CD8-positive, alpha-beta memory T cell (primary cell): ENCODE measurements around the gene DNER. TPM values are rescaled to one million over a fixed set of nuclear protein-coding genes. Genes with fewer than 3 reads are reported as not detected.
"Not testable (repeated sequence)": the region's sequence is repeated elsewhere in the genome, so short reads cannot be mapped to it uniquely, and the experiment has no call there.

ENCODE experiments used
- CTCF ChIA-PET: fragments of 350-600 bp; sonication (Branson Sonifier 250); formaldehyde crosslinking; loops from one replicate; lab custom pipeline; 2021; ENCODE audit warnings: antibody characterized with exemption; lab: Charles Lee
- POLR2A ChIA-PET: fragments of 350-600 bp; sonication (Branson Sonifier 250); formaldehyde crosslinking; loops from one replicate; lab custom pipeline; 2021; ENCODE audit warnings: antibody characterized with exemption; lab: Charles Lee
- DNase-seq, 5 donors: peaks; one replicate each; pipeline versions ENCODE4 v3.0.0 to v3.0.0-alpha.2; 2020 to 2022; ENCODE audit warnings: mixed read lengths in 1 of 5
- H3K27ac ChIP-seq: one replicate; pipeline ENCODE4 v1.7.0; 2013; ENCODE audit warnings: low read depth, mild to moderate bottlenecking, low read length, moderate library complexity
- H3K27me3 ChIP-seq: 2 replicates; pipeline ENCODE4 v1.7.0; 2013; ENCODE audit warnings: low read length, mild to moderate bottlenecking; ENCODE audit not compliant: insufficient read depth, poor library complexity, severe bottlenecking
- H3K36me3 ChIP-seq: 2 replicates; pipeline ENCODE4 v1.7.0; 2013; ENCODE audit warnings: mild to moderate bottlenecking, low read length, moderate library complexity; ENCODE audit not compliant: insufficient read depth
- H3K4me1 ChIP-seq: 2 replicates; pipeline ENCODE4 v1.7.0; 2013; ENCODE audit warnings: mild to moderate bottlenecking, low read length, moderate library complexity; ENCODE audit not compliant: insufficient read depth
- H3K4me3 ChIP-seq: 2 replicates; pipeline ENCODE4 v1.7.0; 2013; ENCODE audit warnings: mild to moderate bottlenecking, low read length
- H3K9me3 ChIP-seq: 2 replicates; pipeline ENCODE4 v1.7.0; 2013; ENCODE audit warnings: mild to moderate bottlenecking, low read length
- H3K27ac Mint-ChIP-seq, 8 donors: one replicate each; pipeline ENCODE4 v1.8.0; 2020 to 2021; ENCODE audit warnings: mixed read lengths in 8 of 8, mild to moderate bottlenecking in 6 of 8, inconsistent platforms in 3 of 8, moderate library complexity in 3 of 8
- H3K27me3 Mint-ChIP-seq, 2 donors: one replicate each; pipeline ENCODE4 v1.8.0; 2020 to 2021; ENCODE audit warnings: mixed read lengths in 2 of 2, mild to moderate bottlenecking in 1 of 2, moderate library complexity in 1 of 2
- H3K36me3 Mint-ChIP-seq, 3 donors: one replicate each; pipeline ENCODE4 v1.8.0; 2020 to 2021; ENCODE audit warnings: mixed read lengths in 3 of 3, inconsistent platforms in 1 of 3, mild to moderate bottlenecking in 1 of 3
- H3K4me1 Mint-ChIP-seq, 3 donors: one replicate each; pipeline ENCODE4 v1.8.0; 2020 to 2021; ENCODE audit warnings: mixed read lengths in 3 of 3, inconsistent platforms in 1 of 3, mild to moderate bottlenecking in 1 of 3
- H3K4me3 Mint-ChIP-seq, 7 donors: one replicate each; pipeline ENCODE4 v1.8.0; 2020 to 2021; ENCODE audit warnings: mixed read lengths in 7 of 7, mild to moderate bottlenecking in 6 of 7, moderate library complexity in 4 of 7, inconsistent platforms in 2 of 7
- H3K9me3 Mint-ChIP-seq, 5 donors: one replicate each; pipeline ENCODE4 v1.8.0; 2020 to 2022; ENCODE audit warnings: mixed read lengths in 5 of 5, mild to moderate bottlenecking in 3 of 5, moderate library complexity in 2 of 5, inconsistent platforms in 1 of 5
- polyA plus RNA-seq: library from polyadenylated mRNA; unstranded; fragments of 300-500 nt; fragmentation: Illumina TruSeq; gene quantifications from one replicate; pipeline ENCODE4 v1.2.3, GENCODE V29; 2021
- total RNA-seq, 2 experiments: library from RNA; stranded (reverse); gene quantifications; one replicate each; pipeline ENCODE4 v1.2.3, GENCODE V29; 2021

Gene DNER
- total and polyA plus RNA-seq, 3 experiments from 2014 or later: not detected

GRCh38 chr2:229622495-229623355 is 91.6 kb downstream of the DNER start:
- no peaks in the 10 kb centered on the region for H3K4me1 ChIP-seq
- no peaks in the 10 kb centered on the region for H3K36me3 ChIP-seq
- H3K27me3 Mint-ChIP-seq: peaks cover 14 to 34% of the 10 kb centered on the region in 2 donors
- H3K9me3 Mint-ChIP-seq: no peaks in the 10 kb centered on the region
- no peaks in the 10 kb centered on the region for H3K27me3 ChIP-seq
- ChIA-PET POLR2A (no interaction called here), CTCF (no interaction called here)
- no peaks in the 10 kb centered on the region for H3K9me3 ChIP-seq
- H3K4me1 Mint-ChIP-seq: no peaks in the 10 kb centered on the region
- H3K4me3 Mint-ChIP-seq: no peak overlapping the region
- no peak overlapping the region for H3K27ac ChIP-seq
- H3K4me3 ChIP-seq: no peak overlapping the region
- H3K27ac Mint-ChIP-seq: no peak overlapping the region
- no peak for DNase-seq
- no peaks in the 10 kb centered on the region for H3K36me3 Mint-ChIP-seq

GRCh38 chr2:229620759-229621158 is 93.6 kb downstream of the DNER start:
- Histone ChIP-seq H3K4me1 (no peaks in the 10 kb centered on the region), H3K9me3 (no peaks in the 10 kb centered on the region), H3K4me3 (no peak overlapping the region), H3K36me3 (no peaks in the 10 kb centered on the region), H3K27ac (no peak overlapping the region), H3K27me3 (no peaks in the 10 kb centered on the region)
- Mint-ChIP-seq H3K36me3 (no peaks in the 10 kb centered on the region), H3K9me3 (no peaks in the 10 kb centered on the region), H3K27me3 (peaks cover 18 to 34% of the 10 kb centered on the region in 2 donors), H3K4me3 (no peak overlapping the region), H3K4me1 (no peaks in the 10 kb centered on the region), H3K27ac (no peak overlapping the region)
- ChIA-PET CTCF (no interaction called here), POLR2A (no interaction called here)
- DNase-seq: no peak

GRCh38 chr2:229620289-229620688 is 94.1 kb downstream of the DNER start:
- Histone ChIP-seq H3K36me3 (no peaks in the 10 kb centered on the region), H3K27me3 (no peaks in the 10 kb centered on the region), H3K4me3 (no peak overlapping the region), H3K27ac (no peak overlapping the region), H3K9me3 (no peaks in the 10 kb centered on the region), H3K4me1 (no peaks in the 10 kb centered on the region)
- Mint-ChIP-seq H3K9me3 (no peaks in the 10 kb centered on the region), H3K36me3 (no peaks in the 10 kb centered on the region), H3K27ac (no peak overlapping the region), H3K4me3 (no peak overlapping the region), H3K27me3 (peaks cover 17 to 30% of the 10 kb centered on the region in 2 donors), H3K4me1 (no peaks in the 10 kb centered on the region)
- ChIA-PET CTCF (no interaction called here), POLR2A (no interaction called here)
- no peak for DNase-seq

- H3K36me3 Mint-ChIP-seq: no peaks in the 10 kb centered on the region
- H3K27me3 Mint-ChIP-seq: peaks cover 6 to 8% of the 10 kb centered on the region in 2 donors
- no peaks in the 10 kb centered on the region for H3K9me3 Mint-ChIP-seq
Observed at GRCh38 chr2:229616433-229616832, 97.9 kb downstream of the DNER start.

GRCh38 chr2:229614021-229614420 is 100.3 kb downstream of the DNER start:
- H3K4me3 Mint-ChIP-seq, DNase-seq, H3K9me3 ChIP-seq, H3K9me3 Mint-ChIP-seq, H3K4me1 ChIP-seq, H3K27ac Mint-ChIP-seq, H3K4me1 Mint-ChIP-seq, H3K36me3 ChIP-seq, H3K27me3 Mint-ChIP-seq, CTCF ChIA-PET, H3K27ac ChIP-seq, POLR2A ChIA-PET, H3K4me3 ChIP-seq, H3K27me3 ChIP-seq, H3K36me3 Mint-ChIP-seq: not testable (repeated sequence)

More at GRCh38 chr2:229616433-229616832, 97.9 kb downstream of the DNER start:
- DNase-seq: no peak
- Histone ChIP-seq H3K27me3 (no peaks in the 10 kb centered on the region), H3K27ac (no peak overlapping the region), H3K9me3 (no peaks in the 10 kb centered on the region), H3K4me1 (no peaks in the 10 kb centered on the region), H3K4me3 (no peak overlapping the region), H3K36me3 (no peaks in the 10 kb centered on the region)
- H3K4me3 Mint-ChIP-seq: no peak overlapping the region
- ChIA-PET CTCF (no interaction called here), POLR2A (no interaction called here)
- no peak overlapping the region for H3K27ac Mint-ChIP-seq
- H3K4me1 Mint-ChIP-seq: no peaks in the 10 kb centered on the region

GRCh38 chr2:229612384-229612971 is 101.9 kb downstream of the DNER start:
- CTCF ChIA-PET: no interaction called here

GRCh38 chr2:229611360-229611759 is 103.0 kb downstream of the DNER start:
- H3K4me3 Mint-ChIP-seq: no peak overlapping the region
- no peak overlapping the region for H3K27ac Mint-ChIP-seq
- no peak for DNase-seq
- Histone ChIP-seq H3K27ac (no peak overlapping the region), H3K27me3 (no peaks in the 10 kb centered on the region), H3K9me3 (no peaks in the 10 kb centered on the region), H3K36me3 (no peaks in the 10 kb centered on the region), H3K4me1 (no peaks in the 10 kb centered on the region), H3K4me3 (no peak overlapping the region)
- H3K36me3 Mint-ChIP-seq: no peaks in the 10 kb centered on the region
- no peaks in the 10 kb centered on the region for H3K9me3 Mint-ChIP-seq
- H3K4me1 Mint-ChIP-seq: no peaks in the 10 kb centered on the region
- ChIA-PET POLR2A (no interaction called here), CTCF (no interaction called here)
- H3K27me3 Mint-ChIP-seq: peaks cover 0 to 6% of the 10 kb centered on the region in 2 donors

More at GRCh38 chr2:229612384-229612971, 101.9 kb downstream of the DNER start:
- Histone ChIP-seq H3K36me3 (no peaks in the 10 kb centered on the region), H3K27me3 (no peaks in the 10 kb centered on the region), H3K4me3 (no peak overlapping the region), H3K9me3 (no peaks in the 10 kb centered on the region), H3K27ac (no peak overlapping the region), H3K4me1 (no peaks in the 10 kb centered on the region)
- Mint-ChIP-seq H3K27me3 (peaks cover 0 to 4% of the 10 kb centered on the region in 2 donors), H3K4me1 (no peaks in the 10 kb centered on the region), H3K9me3 (no peaks in the 10 kb centered on the region), H3K36me3 (no peaks in the 10 kb centered on the region), H3K27ac (no peak overlapping the region), H3K4me3 (no peak overlapping the region)
- no peak for DNase-seq
- POLR2A ChIA-PET: no interaction called here

- no peaks in the 10 kb centered on the region for H3K4me1 Mint-ChIP-seq
- Histone ChIP-seq H3K27ac (no peak overlapping the region), H3K9me3 (no peaks in the 10 kb centered on the region), H3K4me1 (no peaks in the 10 kb centered on the region), H3K27me3 (no peaks in the 10 kb centered on the region), H3K36me3 (no peaks in the 10 kb centered on the region), H3K4me3 (no peak overlapping the region)
- H3K27me3 Mint-ChIP-seq: peaks cover 0 to 9% of the 10 kb centered on the region in 2 donors
- H3K36me3 Mint-ChIP-seq: no peaks in the 10 kb centered on the region
- H3K9me3 Mint-ChIP-seq: no peaks in the 10 kb centered on the region
- no peak for DNase-seq
- ChIA-PET CTCF (no interaction called here), POLR2A (no interaction called here)
- no peak overlapping the region for H3K27ac Mint-ChIP-seq
- H3K4me3 Mint-ChIP-seq: no peak overlapping the region
Observed at GRCh38 chr2:229610872-229611271, 103.5 kb downstream of the DNER start.
